ENCODE results near the gene PRC1.

DNA sequence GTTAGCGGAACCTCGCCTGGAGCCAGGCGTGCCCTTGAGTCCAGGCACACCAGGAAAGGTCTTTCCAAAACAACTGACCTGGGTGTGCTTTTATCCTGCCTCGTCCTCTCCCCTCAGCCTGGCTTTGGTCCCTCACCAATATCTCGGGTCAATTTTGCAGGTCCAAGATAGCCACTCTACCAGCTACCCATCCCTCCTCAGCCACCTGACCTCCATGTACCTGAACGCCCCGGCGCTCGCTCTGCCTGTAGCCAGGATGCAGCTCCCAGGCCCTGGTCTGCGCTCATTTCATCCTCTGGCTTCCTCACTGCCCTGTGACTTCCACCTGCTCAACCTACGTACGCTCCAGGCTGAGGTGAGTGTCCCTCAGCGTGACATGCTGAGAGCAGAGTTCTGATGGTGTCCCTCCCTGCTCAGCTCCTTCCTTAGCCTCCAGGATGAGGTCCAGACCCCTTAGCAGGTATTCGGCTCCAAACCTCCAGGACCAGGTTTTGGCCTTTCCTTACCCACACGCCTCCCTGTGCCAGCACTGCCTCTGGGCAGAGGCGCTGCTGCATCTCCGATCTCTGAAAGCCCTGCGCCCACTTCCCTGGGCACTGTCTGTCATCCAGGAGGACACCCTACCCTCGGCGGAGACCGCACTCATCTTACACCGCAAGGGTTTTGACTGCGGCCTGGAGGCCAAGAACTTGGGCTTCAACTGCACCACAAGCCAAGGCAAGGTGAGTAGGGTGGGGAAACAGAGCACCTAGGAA lies 76.1 kb downstream of the PRC1 start:
- TF ChIP-seq, protein P1, sequence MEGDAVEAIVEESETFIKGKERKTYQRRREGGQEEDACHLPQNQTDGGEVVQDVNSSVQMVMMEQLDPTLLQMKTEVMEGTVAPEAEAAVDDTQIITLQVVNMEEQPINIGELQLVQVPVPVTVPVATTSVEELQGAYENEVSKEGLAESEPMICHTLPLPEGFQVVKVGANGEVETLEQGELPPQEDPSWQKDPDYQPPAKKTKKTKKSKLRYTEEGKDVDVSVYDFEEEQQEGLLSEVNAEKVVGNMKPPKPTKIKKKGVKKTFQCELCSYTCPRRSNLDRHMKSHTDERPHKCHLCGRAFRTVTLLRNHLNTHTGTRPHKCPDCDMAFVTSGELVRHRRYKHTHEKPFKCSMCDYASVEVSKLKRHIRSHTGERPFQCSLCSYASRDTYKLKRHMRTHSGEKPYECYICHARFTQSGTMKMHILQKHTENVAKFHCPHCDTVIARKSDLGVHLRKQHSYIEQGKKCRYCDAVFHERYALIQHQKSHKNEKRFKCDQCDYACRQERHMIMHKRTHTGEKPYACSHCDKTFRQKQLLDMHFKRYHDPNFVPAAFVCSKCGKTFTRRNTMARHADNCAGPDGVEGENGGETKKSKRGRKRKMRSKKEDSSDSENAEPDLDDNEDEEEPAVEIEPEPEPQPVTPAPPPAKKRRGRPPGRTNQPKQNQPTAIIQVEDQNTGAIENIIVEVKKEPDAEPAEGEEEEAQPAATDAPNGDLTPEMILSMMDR (IDR thresholded peaks at IDR 0.05): no peak
- no peak for TF ChIP-seq ZFX (IDR thresholded peaks at IDR 0.05; ENCODE audit: borderline replicate concordance)

All from 22Rv1 (cell line).